Muscle layer of duodenum (tissue), 2 donors: Measurements from ENCODE around the gene B3GAT3.

Experiments
- H3K27ac ChIP-seq: one replicate; pipeline ENCODE4 v1.7.0; 2013; ENCODE audit warnings: mild to moderate bottlenecking, low read length
- H3K27me3 ChIP-seq: one replicate; pipeline ENCODE4 v1.7.0; 2013; ENCODE audit warnings: low read depth, mild to moderate bottlenecking, control low read depth, low read length
- H3K36me3 ChIP-seq, 2 donors: one replicate each; pipeline ENCODE4 v1.7.0; 2013; ENCODE audit warnings: low read length in 2 of 2, control low read depth in 1 of 2, mild to moderate bottlenecking in 1 of 2; ENCODE audit not compliant: insufficient read depth in 2 of 2, control insufficient read depth in 1 of 2
- H3K4me1 ChIP-seq, 2 donors: one replicate each; pipeline ENCODE4 v1.7.0; 2013; ENCODE audit warnings: low read length in 2 of 2, mild to moderate bottlenecking in 2 of 2, control low read depth in 1 of 2, moderate library complexity in 1 of 2; ENCODE audit not compliant: insufficient read depth in 2 of 2, control insufficient read depth in 1 of 2
- H3K4me3 ChIP-seq, 2 donors: one replicate each; pipeline ENCODE4 v1.7.0; 2013; ENCODE audit warnings: low read length in 2 of 2, low read depth in 1 of 2, mild to moderate bottlenecking in 1 of 2
- H3K9me3 ChIP-seq, 2 donors: one replicate each; pipeline ENCODE4 v1.7.0; 2013; ENCODE audit warnings: low read length in 2 of 2, control low read depth in 1 of 2, mild to moderate bottlenecking in 1 of 2; ENCODE audit not compliant: control insufficient read depth in 1 of 2
- donor health status: healthy.

Gene B3GAT3

DNA sequence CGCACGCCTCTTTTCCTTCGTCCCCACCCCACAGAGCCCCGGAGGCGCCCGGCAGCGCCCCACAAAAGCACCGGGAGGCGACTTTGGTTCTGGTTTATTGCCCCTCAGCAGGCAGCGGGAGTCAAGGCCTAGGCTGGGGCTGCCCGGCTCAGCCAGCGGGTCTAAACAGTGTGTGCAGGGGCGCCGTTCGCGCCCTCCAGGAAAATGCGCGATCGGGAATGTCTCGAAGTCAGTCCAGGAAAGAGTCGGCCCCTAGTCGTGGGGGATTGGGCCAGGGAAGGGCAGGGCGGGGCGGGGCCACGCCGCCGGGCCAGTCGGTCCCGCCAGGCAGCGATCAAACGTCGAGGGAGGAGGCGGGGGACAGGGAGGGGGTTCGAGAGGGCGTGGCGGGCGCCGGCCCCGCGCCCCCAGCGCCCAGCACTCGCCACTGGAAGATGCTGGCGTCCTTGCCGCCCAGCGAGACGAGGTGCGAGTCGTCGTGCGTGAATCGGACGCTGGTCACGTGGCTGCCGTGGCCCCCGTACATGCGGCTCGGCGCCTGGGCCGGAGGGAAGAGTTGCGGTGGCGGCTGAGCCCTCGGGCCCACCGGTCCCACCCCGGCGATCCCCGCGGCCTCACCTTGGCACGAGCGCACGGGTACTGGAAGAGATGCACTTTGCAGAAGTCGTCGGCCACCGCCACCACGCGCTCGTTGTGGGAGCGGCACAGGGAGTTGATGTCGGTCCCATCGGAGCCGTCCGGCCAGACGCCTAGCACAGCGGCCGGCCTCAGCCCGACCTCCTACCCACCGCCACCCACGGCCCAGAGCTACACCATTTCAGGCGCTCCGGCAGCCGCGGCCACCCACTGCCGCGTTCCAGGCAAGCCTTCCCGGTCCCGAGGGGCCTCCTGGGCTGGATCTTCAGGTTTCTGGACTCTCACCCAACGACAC, 19.4 kb downstream of the B3GAT3 start:
- Histone ChIP-seq H3K27ac (peak overlapping the region; percentile 72), H3K4me1 (peaks cover 23 to 42% of the 10 kb centered on the region in 2 donors), H3K36me3 (peaks cover 11 to 35% of the 10 kb centered on the region in 2 donors), H3K4me3 (peak overlapping the region; percentile 89 to 93), H3K27me3 (no peaks in the 10 kb centered on the region), H3K9me3 (no peaks in the 10 kb centered on the region)

DNA sequence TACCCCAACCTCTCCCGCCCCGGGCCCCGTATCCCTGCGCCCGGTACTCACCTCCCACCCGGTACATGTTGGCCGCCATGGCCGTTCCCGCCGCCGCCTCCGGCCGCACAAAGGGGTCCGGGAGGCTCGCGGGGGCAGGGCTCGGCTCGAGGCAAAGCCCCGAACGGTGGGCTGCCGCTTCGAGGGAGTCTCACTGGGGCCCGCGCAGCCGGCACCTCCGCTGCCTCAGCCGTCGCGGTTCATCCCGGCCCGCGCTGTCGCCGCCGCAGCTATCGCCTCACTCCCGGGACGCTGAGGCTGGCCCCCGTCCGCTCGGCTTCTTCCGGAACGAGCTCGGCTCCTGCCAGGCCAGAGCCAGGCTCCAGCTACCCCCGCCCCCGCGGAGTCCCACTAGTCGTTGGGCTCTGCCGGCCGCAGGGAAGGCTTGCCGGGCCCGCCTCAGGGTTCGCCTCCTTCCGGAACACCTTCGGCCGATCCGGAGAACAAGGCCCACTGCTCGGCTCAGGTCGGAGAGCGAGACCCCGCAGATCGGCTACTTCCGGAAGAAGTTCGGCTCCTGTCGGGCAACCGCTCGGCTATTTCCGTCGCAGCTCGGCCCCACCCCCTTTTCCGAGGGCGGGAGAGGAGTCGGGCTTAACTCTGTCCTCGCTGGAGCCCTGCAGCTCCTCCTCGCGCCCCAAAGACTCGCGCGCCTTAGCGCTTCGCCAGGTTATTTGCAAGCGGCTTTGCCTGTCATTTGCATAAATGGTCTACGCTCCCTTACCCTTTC, 20.2 kb downstream of the B3GAT3 start, which contains the start of gene MTA2:
TSS of gene MTA2 (minus strand) at position 494 of the 769 bp plus-strand sequence. CDS start at position 79, 415 bp downstream.
- peak within 1 kb of the TSS; percentile 83 for H3K27ac ChIP-seq
- H3K4me1 ChIP-seq, result peaks cover 23 to 42% of the 10 kb centered on the region in 2 donors
- peaks cover 15 to 42% of the 10 kb centered on the region in 2 donors for H3K36me3 ChIP-seq
- peak within 1 kb of the TSS; percentile 89 to 93 for H3K4me3 ChIP-seq
- no peaks in the 10 kb centered on the region for H3K9me3 ChIP-seq
- no peaks in the 10 kb centered on the region for H3K27me3 ChIP-seq

DNA sequence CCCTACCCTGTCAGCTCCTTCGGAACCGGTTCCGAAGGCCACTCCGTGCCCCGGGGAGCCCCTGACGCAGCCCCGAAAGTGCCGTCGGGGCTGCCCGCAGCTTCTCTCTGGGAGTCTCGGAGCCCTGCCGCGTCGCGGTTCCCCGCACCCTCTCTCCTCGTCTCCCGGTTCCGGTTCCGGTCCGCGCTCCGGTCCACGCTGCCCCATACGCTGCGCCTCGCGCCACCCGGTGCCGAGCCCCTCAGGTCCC, 20.7 kb downstream of the B3GAT3 start:
- Histone ChIP-seq H3K4me3 (peak overlapping the region; percentile 89 to 93), H3K4me1 (peaks cover 23 to 42% of the 10 kb centered on the region in 2 donors), H3K27me3 (no peaks in the 10 kb centered on the region), H3K36me3 (peaks cover 20 to 45% of the 10 kb centered on the region in 2 donors), H3K27ac (peak overlapping the region; percentile 83), H3K9me3 (no peaks in the 10 kb centered on the region)

DNA sequence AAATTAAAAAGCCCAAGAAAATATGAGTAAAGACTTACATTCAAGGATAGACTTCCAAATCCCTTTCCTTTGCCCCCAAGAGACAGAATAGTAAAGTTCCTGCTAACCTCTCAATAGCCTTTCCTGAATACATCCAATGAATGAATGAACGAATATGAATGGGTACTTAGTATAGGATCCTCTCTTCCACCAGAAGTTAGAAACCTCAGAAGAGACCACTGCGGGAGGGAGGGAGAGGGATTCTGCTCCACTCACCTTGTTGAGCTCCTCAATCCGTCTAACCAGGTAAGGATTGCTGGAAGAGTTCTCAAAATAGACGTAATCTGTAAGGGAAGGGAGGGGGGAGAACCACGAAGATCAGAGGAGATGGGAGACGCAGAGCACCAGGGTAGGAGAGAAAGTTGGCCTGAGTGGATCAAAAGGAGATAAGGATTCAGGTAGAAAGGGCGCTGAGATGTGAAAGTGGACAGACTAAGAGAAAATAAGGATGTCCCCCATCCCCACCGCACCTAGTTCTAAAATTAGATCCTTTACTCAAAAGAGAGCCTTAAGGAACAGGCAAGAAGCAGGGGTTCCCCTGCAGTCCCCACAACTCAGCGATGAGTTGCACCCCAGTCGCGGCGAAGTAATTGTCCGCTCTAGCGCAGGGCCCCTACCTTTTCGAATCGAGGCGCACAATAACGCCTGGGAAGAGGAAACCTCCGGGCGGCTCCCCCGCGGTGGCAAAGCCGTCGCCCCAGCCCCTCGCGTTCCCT, 21.2 kb downstream of the B3GAT3 start:
- Histone ChIP-seq H3K27me3 (no peaks in the 10 kb centered on the region), H3K4me1 (peaks cover 23 to 42% of the 10 kb centered on the region in 2 donors), H3K9me3 (no peaks in the 10 kb centered on the region), H3K4me3 (peak overlapping the region; percentile 89 to 93), H3K36me3 (peaks cover 25 to 45% of the 10 kb centered on the region in 2 donors), H3K27ac (peak overlapping the region; percentile 83)

DNA sequence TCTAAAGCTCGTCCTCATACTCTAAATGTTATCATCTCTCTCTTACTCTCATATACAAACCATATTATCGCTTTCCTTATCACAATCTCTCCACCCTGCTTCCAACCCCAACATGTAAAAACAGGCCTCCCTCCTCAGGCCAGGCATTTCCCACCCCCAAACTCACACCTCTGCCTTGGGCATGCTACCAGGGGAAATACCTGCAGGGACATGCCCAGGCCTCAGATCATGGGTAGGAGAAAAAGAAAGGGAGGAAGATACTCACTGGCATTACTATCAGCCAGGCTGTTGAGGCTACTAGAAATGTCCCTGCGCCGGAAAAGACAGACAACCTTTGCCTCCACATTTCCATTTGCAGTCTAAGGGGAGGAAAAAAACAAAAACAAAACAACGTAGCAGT, 21.9 kb downstream of the B3GAT3 start:
- Histone ChIP-seq H3K27me3 (no peaks in the 10 kb centered on the region), H3K4me1 (peaks cover 23 to 42% of the 10 kb centered on the region in 2 donors), H3K4me3 (peak overlapping the region; percentile 89 to 93), H3K9me3 (no peaks in the 10 kb centered on the region), H3K36me3 (peaks cover 31 to 45% of the 10 kb centered on the region in 2 donors), H3K27ac (peak overlapping the region; percentile 83)

DNA sequence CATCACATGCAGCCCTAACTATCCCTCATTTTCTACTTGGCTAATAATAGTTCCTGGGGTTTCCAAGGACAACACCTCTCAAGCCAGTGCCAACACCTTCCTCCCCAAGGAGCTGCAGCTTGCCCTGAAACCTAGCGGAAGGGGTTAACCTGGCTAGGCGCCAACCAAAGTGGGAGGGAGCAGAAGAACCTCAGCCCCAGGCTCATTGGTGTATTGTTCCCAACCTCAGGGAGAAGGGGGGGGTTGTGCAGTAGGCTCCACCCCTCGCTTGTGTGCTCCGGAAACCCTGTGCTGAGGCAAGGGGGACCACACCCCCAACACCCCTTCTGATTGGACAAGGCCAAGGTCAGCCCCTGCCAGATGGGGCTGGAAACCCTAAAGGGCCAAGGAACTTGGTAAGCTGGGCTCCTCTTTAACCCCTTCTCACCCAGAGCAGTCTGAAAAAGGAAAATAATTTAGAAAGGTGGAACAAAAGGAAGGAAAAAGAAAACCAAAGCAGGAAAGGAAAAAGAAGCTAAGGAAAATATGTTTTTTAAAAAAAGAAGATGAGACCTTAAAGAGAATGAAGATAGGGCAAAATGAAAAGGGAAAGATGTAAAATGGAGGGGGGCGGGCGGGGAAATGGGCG, 22.6 kb downstream of the B3GAT3 start:
- H3K27me3 ChIP-seq, result no peaks in the 10 kb centered on the region
- H3K27ac ChIP-seq, result peak overlapping the region; percentile 83
- no peaks in the 10 kb centered on the region for H3K9me3 ChIP-seq
- peaks cover 23 to 42% of the 10 kb centered on the region in 2 donors for H3K4me1 ChIP-seq
- peaks cover 38 to 52% of the 10 kb centered on the region in 2 donors for H3K36me3 ChIP-seq
- H3K4me3 ChIP-seq, result peak overlapping the region; percentile 89 to 93

DNA sequence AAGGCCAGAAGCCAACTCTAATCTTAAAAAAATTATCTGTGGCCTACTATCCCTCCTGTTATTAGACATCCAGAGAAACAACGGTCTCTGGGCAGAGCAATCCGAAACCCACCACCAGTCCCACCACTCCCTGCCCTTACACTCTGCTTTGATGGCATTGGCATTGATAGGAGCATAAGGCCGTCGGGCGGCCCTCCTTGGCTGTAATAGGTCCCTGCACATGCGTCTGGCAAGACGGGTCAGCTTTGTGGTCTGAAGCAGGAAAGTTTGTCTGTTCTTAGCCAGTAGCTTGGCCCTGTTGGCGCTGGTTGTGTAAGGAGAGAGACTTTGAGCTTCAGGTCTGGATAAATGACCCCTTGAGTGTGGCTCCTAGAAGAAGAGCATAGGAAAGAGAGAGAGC, 26.7 kb downstream of the B3GAT3 start:
- Histone ChIP-seq H3K9me3 (no peaks in the 10 kb centered on the region), H3K27ac (no peak overlapping the region), H3K27me3 (no peaks in the 10 kb centered on the region), H3K4me3 (no peak overlapping the region), H3K4me1 (peaks cover 31 to 44% of the 10 kb centered on the region in 2 donors), H3K36me3 (peaks cover 47 to 54% of the 10 kb centered on the region in 2 donors)

DNA sequence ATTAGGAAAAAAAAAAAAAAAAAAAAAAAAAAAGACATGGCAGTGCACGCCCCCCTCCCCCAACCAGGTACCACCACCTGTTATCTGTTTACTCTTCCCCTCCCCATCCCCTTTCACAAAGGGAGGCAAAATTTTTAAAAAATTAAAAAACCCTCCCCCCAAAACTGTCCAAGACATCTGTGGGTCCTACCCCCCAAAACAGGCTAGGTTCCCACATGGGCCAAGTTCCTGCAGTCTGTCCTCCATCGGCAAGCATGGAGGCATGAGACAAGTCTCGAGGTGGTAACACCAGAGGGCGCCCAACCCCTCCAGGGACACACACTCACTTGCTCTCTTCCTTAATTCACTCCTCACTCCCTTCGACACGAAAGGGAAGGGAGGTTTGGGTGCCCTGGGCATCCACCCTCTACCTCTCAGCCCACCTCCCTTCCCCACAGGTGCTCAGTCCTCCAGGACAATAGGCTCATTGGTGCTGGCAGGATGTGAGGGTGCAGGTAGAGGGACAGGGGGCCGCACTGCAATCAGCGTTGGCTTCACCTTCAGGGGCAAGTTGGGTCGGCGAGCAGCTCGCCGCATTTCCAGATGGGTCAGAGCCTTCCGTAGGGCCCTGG, 28.2 kb downstream of the B3GAT3 start:
- H3K27me3 ChIP-seq, result no peaks in the 10 kb centered on the region
- H3K4me1 ChIP-seq, result peaks cover 15 to 37% of the 10 kb centered on the region in 2 donors

DNA sequence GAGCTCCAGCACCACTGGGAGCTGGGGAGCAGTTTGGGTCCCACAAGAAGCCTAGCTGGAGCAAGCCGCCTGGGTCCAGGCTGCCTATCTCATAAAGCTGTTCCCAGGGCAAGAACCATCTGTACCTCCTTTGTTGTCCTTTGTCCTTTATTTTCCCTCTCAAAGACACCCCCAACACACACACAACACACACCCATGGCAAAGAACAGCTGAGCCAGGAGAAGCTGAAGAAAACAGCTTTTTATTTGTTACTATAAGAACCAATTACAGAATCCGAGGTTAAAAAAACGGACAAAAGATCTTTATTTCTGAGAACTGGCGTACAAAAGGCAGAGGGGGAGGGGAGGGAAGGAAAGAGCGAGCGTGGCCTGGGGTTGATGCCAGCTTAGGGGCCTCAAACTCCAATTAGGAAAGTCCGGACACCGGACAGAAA, 28.8 kb downstream of the B3GAT3 start:
- peaks cover 14 to 33% of the 10 kb centered on the region in 2 donors for H3K4me1 ChIP-seq

More for the DNA sequence above, 28.2 kb downstream of the B3GAT3 start:
- H3K9me3 ChIP-seq, result no peaks in the 10 kb centered on the region
- no peak overlapping the region for H3K27ac ChIP-seq
- H3K36me3 ChIP-seq, result peaks cover 47 to 57% of the 10 kb centered on the region in 2 donors
- no peak overlapping the region for H3K4me3 ChIP-seq

DNA sequence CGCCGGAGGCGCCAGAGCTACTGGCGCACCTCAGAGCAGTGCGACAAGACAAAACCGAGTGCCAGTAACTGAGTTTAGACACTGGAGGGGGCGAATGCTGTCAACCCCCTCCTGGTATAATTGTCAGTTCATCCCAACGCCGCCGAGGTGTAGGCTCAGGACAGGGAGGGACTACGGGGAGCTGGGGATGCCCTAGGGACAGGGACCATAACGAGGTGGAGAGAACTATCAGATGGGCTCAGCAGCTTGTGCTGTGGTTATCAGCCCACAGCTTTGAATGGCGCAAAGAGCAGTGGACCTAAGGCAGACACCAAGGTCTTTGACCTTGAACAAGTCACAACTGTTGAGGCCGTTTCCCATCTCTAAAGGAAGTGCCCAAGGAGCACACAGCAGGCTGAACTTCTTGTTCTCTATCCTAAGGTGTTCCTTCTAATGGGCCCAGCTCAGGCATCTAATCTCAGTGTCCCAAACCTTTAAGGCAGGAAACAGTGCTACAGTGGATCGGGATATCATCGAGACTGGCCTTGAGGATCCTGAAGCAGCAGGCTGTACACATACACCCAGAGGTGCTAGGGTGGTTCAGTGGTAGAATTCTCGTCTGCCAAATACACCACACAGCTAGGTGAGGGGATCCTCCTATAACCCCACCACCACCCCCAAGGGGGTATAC, 29.5 kb downstream of the B3GAT3 start:
- H3K36me3 ChIP-seq, result peaks cover 44 to 57% of the 10 kb centered on the region in 2 donors

More for the DNA sequence above, 28.8 kb downstream of the B3GAT3 start:
- Histone ChIP-seq H3K27me3 (no peaks in the 10 kb centered on the region), H3K27ac (peak overlapping the region; percentile 92), H3K9me3 (no peaks in the 10 kb centered on the region), H3K4me3 (peak overlapping the region in 1 of 2 donors; percentile 99), H3K36me3 (peaks cover 44 to 57% of the 10 kb centered on the region in 2 donors)

More for the DNA sequence above, 29.5 kb downstream of the B3GAT3 start:
- Histone ChIP-seq H3K4me1 (peaks cover 14 to 33% of the 10 kb centered on the region in 2 donors), H3K27ac (peak overlapping the region; percentile 92), H3K4me3 (peak overlapping the region; percentile 79 to 99), H3K9me3 (no peaks in the 10 kb centered on the region), H3K27me3 (no peaks in the 10 kb centered on the region)
